K562 (cell line): Measurements from ENCODE around the gene ANKMY1.

Experiments
- ESRRA ChIP-seq: fragments of 450-650 bp; IDR thresholded peaks from 2 replicates; pipeline ENCODE4 v1.6.1; 2014; ENCODE audit warnings: low read depth, mild to moderate bottlenecking, moderate library complexity, borderline replicate concordance
- YY1 ChIP-seq, 3 experiments: IDR thresholded peaks; 2 replicates each; pipeline ENCODE4 v1.6.1; 2011; ENCODE audit warnings: low read length in 2 of 3, mild to moderate bottlenecking in 2 of 3, moderate library complexity in 2 of 3, borderline replicate concordance in 1 of 3, control low read depth in 1 of 3, low read depth in 1 of 3; ENCODE audit not compliant: insufficient read depth in 3 of 3, insufficient replicate concordance in 2 of 3, control insufficient read depth in 1 of 3, insufficient read length in 1 of 3; ENCODE audit errors: extremely low read depth in 1 of 3
- TF ChIP-seq, protein P1 (sequence below): sonication (generic); formaldehyde crosslinking; IDR thresholded peaks from 2 replicates; pipeline ENCODE4 v1.8.1; 2023; ENCODE audit warnings: mild to moderate bottlenecking, missing genetic modification reagents, moderate library complexity

DNA sequence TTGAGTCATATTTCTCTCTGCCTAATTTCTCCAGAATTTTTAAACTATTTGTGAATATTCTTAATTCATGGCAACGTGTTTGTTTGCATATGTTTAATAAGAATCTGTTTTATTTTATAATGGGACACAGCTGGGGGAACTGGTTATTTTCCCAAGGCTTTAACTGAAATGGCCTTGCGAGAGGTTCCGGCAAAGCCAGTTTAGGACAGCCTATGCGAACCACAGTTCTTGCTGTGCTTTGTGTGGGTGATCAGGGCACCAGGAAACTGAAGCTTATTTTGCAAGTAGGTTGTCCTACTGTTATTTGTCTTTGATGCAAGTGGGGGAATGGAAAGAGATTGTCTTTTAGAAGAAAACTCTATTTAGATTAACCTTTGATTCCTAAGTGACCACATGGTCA is 6.5 kb downstream of the ANKMY1 start:
- TF ChIP-seq YY1 (IDR thresholded peaks at IDR 0.05; ENCODE audit: borderline replicate concordance in 1 of 3, control insufficient read depth in 1 of 3, extremely low read depth in 1 of 3, insufficient read depth in 3 of 3, insufficient read length in 1 of 3, insufficient replicate concordance in 2 of 3, low read depth in 1 of 3, low read length in 2 of 3) (no peak), ESRRA (no peak)
- TF ChIP-seq, protein P1, sequence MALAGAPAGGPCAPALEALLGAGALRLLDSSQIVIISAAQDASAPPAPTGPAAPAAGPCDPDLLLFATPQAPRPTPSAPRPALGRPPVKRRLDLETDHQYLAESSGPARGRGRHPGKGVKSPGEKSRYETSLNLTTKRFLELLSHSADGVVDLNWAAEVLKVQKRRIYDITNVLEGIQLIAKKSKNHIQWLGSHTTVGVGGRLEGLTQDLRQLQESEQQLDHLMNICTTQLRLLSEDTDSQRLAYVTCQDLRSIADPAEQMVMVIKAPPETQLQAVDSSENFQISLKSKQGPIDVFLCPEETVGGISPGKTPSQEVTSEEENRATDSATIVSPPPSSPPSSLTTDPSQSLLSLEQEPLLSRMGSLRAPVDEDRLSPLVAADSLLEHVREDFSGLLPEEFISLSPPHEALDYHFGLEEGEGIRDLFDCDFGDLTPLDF (CRISPR knock-in tag), result no peak
